ENCODE measurements around the gene EFNA2.

GRCh38 chr19:1270854-1271527 lies 14.7 kb upstream of the EFNA2 start:
- no peak for TF ChIP-seq EZH2 (IDR thresholded peaks at IDR 0.05; ENCODE audit: low read length)
- TF ChIP-seq, protein P1, sequence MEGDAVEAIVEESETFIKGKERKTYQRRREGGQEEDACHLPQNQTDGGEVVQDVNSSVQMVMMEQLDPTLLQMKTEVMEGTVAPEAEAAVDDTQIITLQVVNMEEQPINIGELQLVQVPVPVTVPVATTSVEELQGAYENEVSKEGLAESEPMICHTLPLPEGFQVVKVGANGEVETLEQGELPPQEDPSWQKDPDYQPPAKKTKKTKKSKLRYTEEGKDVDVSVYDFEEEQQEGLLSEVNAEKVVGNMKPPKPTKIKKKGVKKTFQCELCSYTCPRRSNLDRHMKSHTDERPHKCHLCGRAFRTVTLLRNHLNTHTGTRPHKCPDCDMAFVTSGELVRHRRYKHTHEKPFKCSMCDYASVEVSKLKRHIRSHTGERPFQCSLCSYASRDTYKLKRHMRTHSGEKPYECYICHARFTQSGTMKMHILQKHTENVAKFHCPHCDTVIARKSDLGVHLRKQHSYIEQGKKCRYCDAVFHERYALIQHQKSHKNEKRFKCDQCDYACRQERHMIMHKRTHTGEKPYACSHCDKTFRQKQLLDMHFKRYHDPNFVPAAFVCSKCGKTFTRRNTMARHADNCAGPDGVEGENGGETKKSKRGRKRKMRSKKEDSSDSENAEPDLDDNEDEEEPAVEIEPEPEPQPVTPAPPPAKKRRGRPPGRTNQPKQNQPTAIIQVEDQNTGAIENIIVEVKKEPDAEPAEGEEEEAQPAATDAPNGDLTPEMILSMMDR (optimal IDR thresholded peaks at IDR 0.05 in 1 of 3, IDR thresholded peaks at IDR 0.05 in 1 of 3, conservative IDR thresholded peaks at IDR 0.05 in 1 of 3; ENCODE audit: extremely low read depth in 1 of 3, insufficient read depth in 2 of 3, low read length in 3 of 3): no peak
